Measurements from ENCODE around the gene PCDHGA8. TPM values are rescaled to one million over a fixed set of nuclear protein-coding genes. Genes with fewer than 3 reads are reported as not detected.
"Not testable (repeated sequence)": the region's sequence is repeated elsewhere in the genome, so short reads cannot be mapped to it uniquely, and the experiment has no call there.

PCDHGA8 gene
- total RNA-seq, 4 donors from 2014 or later = 1.7 to 5.8 (median 3.3) TPM

DNA sequence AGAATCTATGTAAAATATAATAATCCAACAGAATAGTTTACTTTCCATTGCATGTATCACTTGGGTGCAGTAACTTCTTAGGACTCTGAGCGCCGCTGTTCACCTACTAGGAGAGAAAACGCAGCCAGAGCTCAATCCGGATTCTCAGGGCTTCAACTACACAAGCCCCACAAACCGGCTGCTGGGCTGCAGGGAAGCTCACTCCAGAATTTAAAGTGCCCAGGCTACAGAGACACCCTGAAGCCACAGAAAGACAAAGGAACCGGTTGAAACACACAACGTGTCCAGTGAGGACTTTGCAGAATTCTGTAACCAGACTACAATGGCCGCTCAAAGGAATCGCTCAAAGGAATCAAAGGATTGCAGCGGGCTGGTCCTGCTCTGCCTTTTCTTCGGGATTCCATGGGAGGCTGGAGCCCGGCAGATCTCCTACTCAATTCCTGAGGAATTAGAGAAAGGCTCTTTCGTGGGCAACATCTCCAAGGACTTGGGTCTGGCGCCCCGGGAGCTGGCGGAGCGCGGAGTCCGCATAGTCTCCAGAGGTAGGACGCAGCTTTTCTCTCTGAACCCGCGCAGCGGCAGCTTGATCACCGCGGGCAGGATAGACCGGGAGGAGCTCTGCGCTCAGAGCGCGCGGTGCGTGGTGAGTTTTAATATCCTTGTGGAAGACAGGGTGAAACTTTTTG is 20.6 kb downstream of the PCDHGA8 start, which contains the start of gene PCDHGA10:
Gene PCDHGA10 (plus strand): TSS at position 134 of the 686 bp plus-strand sequence. CDS start 189 bp downstream, at position 323.
- no peak for DNase-seq (ENCODE audit: extremely low spot score)
- Histone ChIP-seq H3K27me3 (no peaks in the 10 kb centered on the region), H3K27ac (replicated peaks in 1 of 4) (no peak within 1 kb of the TSS), H3K4me1 (peaks cover 0 to 7% (median 0%) of the 10 kb centered on the region in 4 donors), H3K4me3 (peak within 1 kb of the TSS; percentile 24 to 41 (median 32)), H3K36me3 (peaks cover 0 to 6% (median 2%) of the 10 kb centered on the region in 4 donors), H3K9me3 (peaks cover 11 to 98% (median 92%) of the 10 kb centered on the region in 4 donors)
- intact Hi-C loops (cut with DNase I) = loop anchor here (10.0 kb wide), 1 partner anchor 112 kb away; no protein-coding TSS in a partner anchor
- no peak for TF ChIP-seq EP300 (IDR thresholded peaks at IDR 0.05)
- TF ChIP-seq POLR2AphosphoS5 (IDR thresholded peaks at IDR 0.05) = no peak
- TF ChIP-seq, protein P1, sequence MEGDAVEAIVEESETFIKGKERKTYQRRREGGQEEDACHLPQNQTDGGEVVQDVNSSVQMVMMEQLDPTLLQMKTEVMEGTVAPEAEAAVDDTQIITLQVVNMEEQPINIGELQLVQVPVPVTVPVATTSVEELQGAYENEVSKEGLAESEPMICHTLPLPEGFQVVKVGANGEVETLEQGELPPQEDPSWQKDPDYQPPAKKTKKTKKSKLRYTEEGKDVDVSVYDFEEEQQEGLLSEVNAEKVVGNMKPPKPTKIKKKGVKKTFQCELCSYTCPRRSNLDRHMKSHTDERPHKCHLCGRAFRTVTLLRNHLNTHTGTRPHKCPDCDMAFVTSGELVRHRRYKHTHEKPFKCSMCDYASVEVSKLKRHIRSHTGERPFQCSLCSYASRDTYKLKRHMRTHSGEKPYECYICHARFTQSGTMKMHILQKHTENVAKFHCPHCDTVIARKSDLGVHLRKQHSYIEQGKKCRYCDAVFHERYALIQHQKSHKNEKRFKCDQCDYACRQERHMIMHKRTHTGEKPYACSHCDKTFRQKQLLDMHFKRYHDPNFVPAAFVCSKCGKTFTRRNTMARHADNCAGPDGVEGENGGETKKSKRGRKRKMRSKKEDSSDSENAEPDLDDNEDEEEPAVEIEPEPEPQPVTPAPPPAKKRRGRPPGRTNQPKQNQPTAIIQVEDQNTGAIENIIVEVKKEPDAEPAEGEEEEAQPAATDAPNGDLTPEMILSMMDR (IDR thresholded peaks at IDR 0.05) = peak; percentile 16 to 35 (median 27)
- WGBS = 29% methylated on average over 31 of the region's 31 CpGs

GRCh38 chr5:141413540-141414069 is 21.2 kb downstream of the PCDHGA8 start:
- no peaks in the 10 kb centered on the region for H3K27me3 ChIP-seq
- H3K9me3 ChIP-seq = peaks cover 10 to 98% (median 92%) of the 10 kb centered on the region in 4 donors
- intact Hi-C loops (cut with DNase I) = loop anchor here (10.0 kb wide), 1 partner anchor 111 kb away; no protein-coding TSS in a partner anchor
- 18% methylated on average over 25 of the region's 25 CpGs for WGBS
- DNase-seq (ENCODE audit: extremely low spot score) = no peak
- peaks cover 0 to 6% (median 2%) of the 10 kb centered on the region in 4 donors for H3K36me3 ChIP-seq
- no peak overlapping the region for H3K27ac ChIP-seq (replicated peaks in 1 of 4)
- TF ChIP-seq POLR2AphosphoS5 (IDR thresholded peaks at IDR 0.05) (no peak), POLR2A (IDR thresholded peaks at IDR 0.05; ENCODE audit: low read depth) (no peak), EP300 (IDR thresholded peaks at IDR 0.05) (no peak)
- TF ChIP-seq, protein P1 (IDR thresholded peaks at IDR 0.05) = no peak
- H3K4me3 ChIP-seq = peak overlapping the region; percentile 24 to 41 (median 32)
- peaks cover 0 to 7% (median 0%) of the 10 kb centered on the region in 4 donors for H3K4me1 ChIP-seq

GRCh38 chr5:141414548-141415274 is 22.3 kb downstream of the PCDHGA8 start:
- not testable (repeated sequence) for DNase-seq (ENCODE audit: extremely low spot score); H3K4me3 ChIP-seq; H3K27ac ChIP-seq (replicated peaks in 1 of 4); H3K36me3 ChIP-seq; H3K27me3 ChIP-seq
- peaks cover 4 to 98% (median 92%) of the 10 kb centered on the region in 4 donors for H3K9me3 ChIP-seq
- intact Hi-C loops (cut with DNase I) = loop anchor here (5.0 to 10.0 kb wide), 2 partner anchors 110 to 143 kb away; no protein-coding TSS in a partner anchor
- 50% methylated on average over 10 of the region's 46 CpGs for WGBS
- peaks cover 0 to 15% (median 3%) of the 10 kb centered on the region in 4 donors for H3K4me1 ChIP-seq

- 34% methylated on average over 17 of the region's 24 CpGs for WGBS
- not testable (repeated sequence) for H3K27me3 ChIP-seq; H3K4me3 ChIP-seq; H3K36me3 ChIP-seq; H3K27ac ChIP-seq (replicated peaks in 1 of 4); DNase-seq (ENCODE audit: extremely low spot score)
- intact Hi-C loops (cut with DNase I) = loop anchor here (5.0 to 10.0 kb wide), 2 partner anchors 110 to 142 kb away; no protein-coding TSS in a partner anchor
- H3K9me3 ChIP-seq = peaks cover 9 to 98% (median 92%) of the 10 kb centered on the region in 4 donors
- H3K4me1 ChIP-seq = peaks cover 0 to 17% (median 4%) of the 10 kb centered on the region in 4 donors
Measured at GRCh38 chr5:141415275-141415618, 22.8 kb downstream of the PCDHGA8 start.

DNA sequence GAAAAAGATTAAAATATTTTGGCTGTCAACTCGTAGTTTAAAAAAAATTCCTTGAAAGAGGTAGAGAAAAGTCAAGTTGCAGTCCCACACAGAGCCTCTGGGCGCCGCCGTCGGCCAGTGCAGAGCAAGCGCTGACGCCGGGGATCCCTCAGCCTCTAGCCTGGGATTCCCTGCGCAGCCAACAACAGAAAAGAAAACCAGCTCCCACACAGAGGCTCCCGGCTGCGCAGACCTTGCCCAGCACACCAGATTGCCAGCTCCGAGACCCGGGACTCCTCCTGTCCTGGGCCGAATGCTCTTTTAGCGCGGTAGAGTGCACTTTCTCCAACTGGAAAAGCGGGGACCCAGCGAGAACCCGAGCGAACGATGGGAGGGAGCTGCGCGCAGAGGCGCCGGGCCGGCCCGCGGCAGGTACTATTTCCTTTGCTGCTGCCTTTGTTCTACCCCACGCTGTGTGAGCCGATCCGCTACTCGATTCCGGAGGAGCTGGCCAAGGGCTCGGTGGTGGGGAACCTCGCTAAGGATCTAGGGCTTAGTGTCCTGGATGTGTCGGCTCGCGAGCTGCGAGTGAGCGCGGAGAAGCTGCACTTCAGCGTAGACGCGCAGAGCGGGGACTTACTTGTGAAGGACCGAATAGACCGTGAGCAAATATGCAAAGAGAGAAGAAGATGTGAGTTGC is 25.2 kb downstream of the PCDHGA8 start, which contains the start of gene PCDHGB7:
Gene PCDHGB7 (plus strand): TSS at position 184 of the 679 bp plus-strand sequence. CDS start 183 bp downstream, at position 367.
- intact Hi-C loops (cut with DNase I) = loop anchor here (5.0 to 10.0 kb wide), 2 partner anchors 107 to 140 kb away; no protein-coding TSS in a partner anchor
- TF ChIP-seq, protein P1 (IDR thresholded peaks at IDR 0.05) = peak; percentile 56 to 69 (median 64)
- peak in 1 of 2 donors; percentile 13 for TF ChIP-seq POLR2AphosphoS5 (IDR thresholded peaks at IDR 0.05)
- H3K27ac ChIP-seq (replicated peaks in 1 of 4) = peak within 1 kb of the TSS; percentile 50 to 73 (median 58)
- peaks cover 0 to 17% (median 6%) of the 10 kb centered on the region in 4 donors for H3K4me1 ChIP-seq
- 10% methylated on average over 28 of the region's 47 CpGs for whole genome bisulfite sequencing
- not testable (repeated sequence) for DNase-seq (ENCODE audit: extremely low spot score); H3K27me3 ChIP-seq
- peaks cover 4 to 13% (median 8%) of the 10 kb centered on the region in 4 donors for H3K36me3 ChIP-seq
- H3K9me3 ChIP-seq = peaks cover 17 to 98% (median 95%) of the 10 kb centered on the region in 4 donors
- H3K4me3 ChIP-seq = peak within 1 kb of the TSS; percentile 48 to 57 (median 49)

All from esophagus muscularis mucosa (tissue), 4 donors.